A549 (cell line): Measurements from ENCODE around the gene ETS2. TPM values are rescaled to one million over a fixed set of nuclear protein-coding genes. Genes with fewer than 3 reads are reported as not detected.

Source experiments
- ATAC-seq, 2 experiments: fragments of 200-7000 bp in 1 of 2; fragments of >200 bp in 1 of 2; cut with Nextera tagmentation in 1 of 2; cut with Tn5 transposase in 1 of 2; 3 replicates each; pipeline versions ENCODE4 v1.8.0 to v1.9.1; 2018 to 2020; ENCODE audit warnings: mild to moderate bottlenecking in 1 of 2, moderate library complexity in 1 of 2
- CTCF ChIA-PET: fragments of 300-600 bp; sonication (Branson Sonifier 250); formaldehyde crosslinking; extraction: SDS; loops from one replicate; lab custom pipeline; 2021; ENCODE audit warnings: antibody characterized with exemption, inconsistent platforms; lab: Yijun Ruan, JAX
- POLR2A ChIA-PET: fragments of 350-600 bp; formaldehyde crosslinking; extraction: SDS; loops from one replicate; lab custom pipeline; 2021; ENCODE audit warnings: antibody characterized with exemption, inconsistent platforms; lab: Yijun Ruan, JAX
- DNase-seq, 2 experiments: peaks; one replicate each; pipeline versions ENCODE4 v3.0.0 to v3.0.0-alpha.2; 2011 to 2016; ENCODE audit warnings: low read depth in 1 of 2, low spot score in 1 of 2
- FAIRE-seq: peaks from 2 replicates; lab custom pipeline; 2011; peaks lifted over from hg19 to GRCh38; lab: Jason Lieb, UNC
- H3K27ac ChIP-seq, 2 experiments: fragments of >200 bp; sonication (Bioruptor Twin); formaldehyde crosslinking; 3 replicates each; pipeline ENCODE4 v1.5.1; 2016 to 2017
- H3K4me1 ChIP-seq: fragments of >200 bp; sonication (Bioruptor Twin); formaldehyde crosslinking; 3 replicates; pipeline ENCODE4 v1.6.1; 2016
- H3K4me2 ChIP-seq: fragments of >200 bp; sonication (Bioruptor Twin); formaldehyde crosslinking; 3 replicates; pipeline ENCODE4 v1.6.1; 2016
- H3K4me3 ChIP-seq: fragments of >200 bp; sonication (Bioruptor Twin); formaldehyde crosslinking; 3 replicates; pipeline ENCODE4 v1.5.1; 2016
- H3K9me3 ChIP-seq: fragments of >200 bp; sonication (Bioruptor Twin); formaldehyde crosslinking; 3 replicates; pipeline ENCODE4 v1.6.1; 2016
- BHLHE40 ChIP-seq: IDR thresholded peaks from 2 replicates; pipeline ENCODE4 v1.6.1; 2012; ENCODE audit warnings: low read depth, low read length, inconsistent platforms
- CBX8 ChIP-seq: fragments of 200-600 bp; sonication (generic); IDR thresholded peaks from 2 replicates; pipeline ENCODE4 v1.6.1; 2016
- CTCF ChIP-seq: fragments of >200 bp; sonication (Bioruptor Twin); formaldehyde crosslinking; IDR thresholded peaks from 3 replicates; pipeline ENCODE4 v1.5.1; 2016
- ESRRA ChIP-seq: fragments of 150-350 bp; IDR thresholded peaks from 2 replicates; pipeline ENCODE4 v1.6.1; 2014; ENCODE audit warnings: mild to moderate bottlenecking, low read length, borderline replicate concordance
- FOXS1 ChIP-seq: fragments of 250-450 bp; sonication (Bioruptor Pico); IDR thresholded peaks from 2 replicates; pipeline ENCODE4 v1.5.0; 2020; ENCODE audit warnings: mild to moderate bottlenecking, moderate library complexity
- HOXA7 ChIP-seq: fragments of 250-450 bp; sonication (Bioruptor Pico); IDR thresholded peaks from 2 replicates; pipeline ENCODE4 v1.5.0; 2020; ENCODE audit warnings: mild to moderate bottlenecking, moderate library complexity
- HOXB13 ChIP-seq: fragments of 250-450 bp; sonication (Bioruptor Pico); IDR thresholded peaks from 2 replicates; pipeline ENCODE4 v1.5.0; 2020; ENCODE audit warnings: low read depth, mild to moderate bottlenecking, moderate library complexity
- KDM1A ChIP-seq: fragments of 200-600 bp; sonication (generic); IDR thresholded peaks from 2 replicates; pipeline ENCODE4 v1.6.1; 2016; ENCODE audit warnings: low read depth, mild to moderate bottlenecking
- MAX ChIP-seq: IDR thresholded peaks from 2 replicates; pipeline ENCODE4 v1.6.1; 2012
- MYC ChIP-seq: IDR thresholded peaks from 2 replicates; pipeline ENCODE4 v1.6.1; 2012; ENCODE audit warnings: mild to moderate bottlenecking, inconsistent platforms, low read length, improper control_type of control experiment, borderline replicate concordance
- NR3C1 ChIP-seq: fragments of >200 bp; sonication (Bioruptor Twin); formaldehyde crosslinking; IDR thresholded peaks from 3 replicates; pipeline ENCODE4 v1.6.1; 2017
- RAD21 ChIP-seq, 2 experiments: fragments of >200 bp in 1 of 2; sonication (Bioruptor Twin) in 1 of 2; formaldehyde crosslinking in 1 of 2; IDR thresholded peaks in 1 of 2; conservative IDR thresholded peaks in 1 of 2; 2 replicates in 1 of 2; 3 replicates in 1 of 2; pipeline ENCODE4 v1.6.1; 2012 to 2018; ENCODE audit warnings: inconsistent platforms in 1 of 2
- RNF2 ChIP-seq: fragments of 200-600 bp; sonication (generic); IDR thresholded peaks from 2 replicates; pipeline ENCODE4 v1.6.1; 2016; ENCODE audit warnings: low read depth, mild to moderate bottlenecking, antibody characterized with exemption, moderate library complexity, borderline replicate concordance
- SREBF2 ChIP-seq: fragments of 450-650 bp; IDR thresholded peaks from 2 replicates; pipeline ENCODE4 v1.6.1; 2014; ENCODE audit warnings: mild to moderate bottlenecking, moderate library complexity
- ZSCAN20 ChIP-seq: fragments of 250-450 bp; sonication (Bioruptor Pico); IDR thresholded peaks from 2 replicates; pipeline ENCODE4 v1.8.0; 2022; ENCODE audit warnings: mild to moderate bottlenecking, moderate library complexity
- WGBS: methylation state at CpG from one replicate; pipeline ENCODE4 v1.1.6; 2017; ENCODE audit errors: missing lambda C conversion rate; 5-methylcytosine and 5-hydroxymethylcytosine counted together
- polyA plus RNA-seq, 4 experiments: library from polyadenylated mRNA; depleted of rRNA in 3 of 4; stranded (reverse); fragments of >200 nt; fragmentation: RNase III in 1 of 4; extraction: RNeasy Plus Mini Kit Qiagen cat#74134 plus additional on column Dnase treatment in 1 of 4; gene quantifications; 2 replicates in 3 of 4; 3 replicates in 1 of 4; pipeline ENCODE4 v1.2.3, GENCODE V29; 2011 to 2017
- TF ChIP-seq, protein P1 (sequence below): IDR thresholded peaks from 2 replicates; pipeline ENCODE4 v1.6.1; 2012
- TF ChIP-seq, protein P2 (sequence below): fragments of 450-650 bp; IDR thresholded peaks from 2 replicates; pipeline ENCODE4 v1.6.1; 2014; ENCODE audit warnings: antibody characterized with exemption
- TF ChIP-seq, protein P3 (sequence below): fragments of 250-450 bp; sonication (Bioruptor Pico); IDR thresholded peaks from 2 replicates; pipeline ENCODE4 v1.5.0; 2020; ENCODE audit warnings: low read depth, mild to moderate bottlenecking, moderate library complexity

Gene ETS2
- polyA plus RNA-seq, 2 of the 4 experiments (the other 2 are of a cell fraction), result 41.6 to 45.5 TPM

- TF ChIP-seq, protein P1, sequence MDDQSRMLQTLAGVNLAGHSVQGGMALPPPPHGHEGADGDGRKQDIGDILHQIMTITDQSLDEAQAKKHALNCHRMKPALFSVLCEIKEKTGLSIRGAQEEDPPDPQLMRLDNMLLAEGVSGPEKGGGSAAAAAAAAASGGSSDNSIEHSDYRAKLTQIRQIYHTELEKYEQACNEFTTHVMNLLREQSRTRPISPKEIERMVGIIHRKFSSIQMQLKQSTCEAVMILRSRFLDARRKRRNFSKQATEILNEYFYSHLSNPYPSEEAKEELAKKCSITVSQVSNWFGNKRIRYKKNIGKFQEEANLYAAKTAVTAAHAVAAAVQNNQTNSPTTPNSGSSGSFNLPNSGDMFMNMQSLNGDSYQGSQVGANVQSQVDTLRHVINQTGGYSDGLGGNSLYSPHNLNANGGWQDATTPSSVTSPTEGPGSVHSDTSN, result no peak
- TF ChIP-seq FOXS1 (CRISPR knock-in tag) (no peak), CBX8 (no peak), ZSCAN20 (CRISPR knock-in tag) (no peak), BHLHE40 (no peak), ESRRA (no peak), NR3C1 (no peak), CTCF (no peak), HOXA7 (CRISPR knock-in tag) (no peak), HOXB13 (CRISPR knock-in tag) (no peak)
- TF ChIP-seq, protein P2, sequence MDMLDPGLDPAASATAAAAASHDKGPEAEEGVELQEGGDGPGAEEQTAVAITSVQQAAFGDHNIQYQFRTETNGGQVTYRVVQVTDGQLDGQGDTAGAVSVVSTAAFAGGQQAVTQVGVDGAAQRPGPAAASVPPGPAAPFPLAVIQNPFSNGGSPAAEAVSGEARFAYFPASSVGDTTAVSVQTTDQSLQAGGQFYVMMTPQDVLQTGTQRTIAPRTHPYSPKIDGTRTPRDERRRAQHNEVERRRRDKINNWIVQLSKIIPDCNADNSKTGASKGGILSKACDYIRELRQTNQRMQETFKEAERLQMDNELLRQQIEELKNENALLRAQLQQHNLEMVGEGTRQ, result no peak
Measured at GRCh38 chr21:38839328-38840286, 33.9 kb downstream of the ETS2 start (continued).

DNA sequence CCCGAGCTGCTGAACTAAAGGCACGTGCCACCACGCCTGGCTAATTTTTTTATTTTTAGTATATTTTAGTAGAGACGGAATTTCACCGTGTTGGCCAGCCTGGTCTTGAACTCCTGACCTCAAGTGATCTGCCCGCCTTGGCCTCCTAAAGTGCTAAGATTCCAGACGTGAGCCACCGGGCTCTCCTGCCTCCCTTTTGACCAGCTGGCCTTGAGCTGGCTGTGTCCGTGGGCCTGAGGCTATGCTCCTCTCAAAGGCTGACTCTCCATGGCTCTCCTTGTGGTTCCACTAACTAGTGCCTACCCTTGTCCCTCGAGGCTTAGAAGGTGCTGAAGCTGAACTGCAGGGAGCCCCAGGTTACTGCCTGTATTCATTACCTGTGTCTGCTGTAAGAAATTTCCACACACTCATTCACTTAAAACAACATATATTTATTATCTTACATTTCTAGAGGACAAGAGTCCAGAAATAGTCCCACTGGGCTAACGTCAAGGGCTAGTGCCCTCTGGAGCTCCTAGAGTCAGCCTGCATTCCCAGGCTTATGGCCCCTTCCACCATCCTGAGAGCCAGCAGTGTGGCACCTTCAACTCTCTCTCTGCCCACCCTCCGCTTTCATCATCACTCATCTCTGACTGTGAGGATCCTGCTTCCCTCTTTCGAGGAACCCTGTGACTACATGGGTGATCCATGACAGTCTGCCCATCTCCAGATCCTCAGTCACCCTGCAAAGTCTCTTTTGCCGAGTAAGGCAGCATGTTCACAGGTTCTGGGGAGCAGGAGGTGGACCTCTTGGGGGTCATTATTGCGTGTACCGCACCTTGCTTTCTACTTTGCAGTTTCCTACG, 34.9 kb downstream of the ETS2 start:
- POLR2A ChIA-PET, result interaction anchor here (1.2 to 1.5 kb wide), 2 partner anchors 13 to 34 kb away, joined by 3 to 6 read pairs; no protein-coding TSS in a partner anchor
- TF ChIP-seq MAX (no peak), RNF2 (no peak), MYC (no peak), KDM1A (no peak), SREBF2 (no peak), RAD21 (conservative IDR thresholded peaks at IDR 0.05 in 1 of 2, IDR thresholded peaks at IDR 0.05 in 1 of 2) (no peak)
- TF ChIP-seq, protein P3, sequence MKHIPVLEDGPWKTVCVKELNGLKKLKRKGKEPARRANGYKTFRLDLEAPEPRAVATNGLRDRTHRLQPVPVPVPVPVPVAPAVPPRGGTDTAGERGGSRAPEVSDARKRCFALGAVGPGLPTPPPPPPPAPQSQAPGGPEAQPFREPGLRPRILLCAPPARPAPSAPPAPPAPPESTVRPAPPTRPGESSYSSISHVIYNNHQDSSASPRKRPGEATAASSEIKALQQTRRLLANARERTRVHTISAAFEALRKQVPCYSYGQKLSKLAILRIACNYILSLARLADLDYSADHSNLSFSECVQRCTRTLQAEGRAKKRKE (CRISPR knock-in tag), result no peak
- TF ChIP-seq, protein P2, result no peak
- peaks cover 30% of the 10 kb centered on the region for H3K4me1 ChIP-seq
- CTCF ChIA-PET, result interaction anchor here (1.1 kb wide), 1 partner anchor 11 kb away, joined by 3 read pairs; no protein-coding TSS in a partner anchor
- no peak overlapping the region for H3K4me3 ChIP-seq
- peaks cover 6% of the 10 kb centered on the region; the same call in 1 of the 3 replicates for H3K9me3 ChIP-seq
- peak overlapping the region; percentile 87 to 90 for H3K27ac ChIP-seq
- no peak for DNase-seq
- H3K4me2 ChIP-seq, result no peak overlapping the region
- WGBS, result 90% methylated on average over 17 of the region's 17 CpGs
- ATAC-seq, result no peak
- FAIRE-seq, result no peak
